HT-29 (cell line): ENCODE results near the gene GLS. TPM values are rescaled to one million over a fixed set of nuclear protein-coding genes. Genes with fewer than 3 reads are reported as not detected.

Experiments
- DNase-seq: peaks from one replicate; pipeline ENCODE4 v3.0.0-alpha.2; 2015; ENCODE audit warnings: low spot score
- total RNA-seq: library from RNA; depleted of rRNA; stranded (reverse); fragments of >200 nt; shearing (Covaris generic); gene quantifications from 2 replicates; pipeline ENCODE4 v1.2.3, GENCODE V29; 2014

The GLS gene
- total RNA-seq, 1 experiment from 2014 or later, result 25.2 TPM

GRCh38 chr2:190970160-190970559, 89.5 kb downstream of the GLS start:
- DNase-seq, result no peak

GRCh38 chr2:190970873-190971506, 90.4 kb downstream of the GLS start:
- no peak for DNase-seq

GRCh38 chr2:190972213-190972612, 91.6 kb downstream of the GLS start:
- no peak for DNase-seq

- DNase-seq, result no peak
Measured at GRCh38 chr2:190972846-190973245, 92.2 kb downstream of the GLS start.

GRCh38 chr2:190973262-190973661, 92.6 kb downstream of the GLS start:
- no peak for DNase-seq

DNA sequence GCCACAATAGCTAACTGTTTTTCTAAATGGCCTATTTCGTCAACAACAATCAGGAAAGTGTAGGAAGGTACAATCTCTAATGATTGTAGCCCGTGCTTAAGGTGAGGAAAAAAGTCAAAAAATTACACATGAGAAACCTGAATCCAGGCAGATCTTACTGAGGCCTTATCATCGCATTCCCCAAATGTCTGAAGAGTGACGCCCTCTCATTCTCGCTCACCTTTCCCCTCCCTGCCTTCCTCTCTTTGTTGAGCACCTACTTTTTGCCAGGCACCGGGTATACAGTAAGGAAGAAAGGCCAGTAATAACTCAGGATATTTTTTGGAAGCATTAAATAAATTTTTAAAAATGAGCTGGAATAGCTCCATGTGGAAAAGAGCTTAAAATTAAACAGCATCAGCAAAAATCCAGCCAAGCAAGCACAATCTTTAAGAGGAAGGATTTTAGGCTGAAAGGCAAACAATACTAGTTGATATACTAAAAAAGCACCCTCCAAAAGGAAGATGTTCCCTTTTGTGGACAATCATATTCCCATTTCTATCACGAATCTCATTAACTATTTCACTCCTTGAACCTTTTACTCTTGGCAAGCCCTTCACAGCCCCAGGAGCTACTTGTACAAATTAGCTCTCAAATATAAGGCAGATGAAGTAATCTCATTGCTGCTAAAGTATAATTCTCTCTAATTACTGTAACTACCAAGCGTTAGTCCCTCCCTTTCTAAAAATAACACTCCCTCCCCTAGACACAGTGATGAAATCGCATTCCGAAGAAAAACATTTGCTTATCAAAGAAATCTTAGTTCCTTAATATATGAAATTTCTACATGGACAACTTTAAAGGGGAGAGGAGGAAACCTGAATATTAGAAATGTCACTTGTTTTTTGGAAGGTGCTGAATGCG, 93.4 kb downstream of the GLS start:
- DNase-seq, result no peak

GRCh38 chr2:190974629-190975361, 94.2 kb downstream of the GLS start:
- no peak for DNase-seq

DNA sequence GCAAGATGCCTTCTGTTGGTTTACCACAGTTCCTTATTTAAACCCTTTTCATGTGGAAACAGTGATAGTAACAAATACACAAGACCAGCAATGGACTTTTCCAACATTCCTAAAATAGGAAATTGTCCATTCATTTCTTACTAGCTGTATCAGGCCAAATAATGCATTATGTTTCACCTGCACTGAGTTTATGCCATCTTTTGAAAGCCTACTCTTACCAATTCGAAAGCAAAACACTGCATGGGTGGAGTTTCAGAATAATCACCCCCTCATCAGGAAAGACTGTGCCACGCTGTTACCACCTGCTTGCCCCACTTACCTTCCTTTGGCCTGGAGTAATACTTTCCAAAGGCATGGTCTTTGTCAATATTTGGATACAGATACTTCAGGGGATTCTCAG, 95.9 kb downstream of the GLS start:
- DNase-seq, result no peak

DNA sequence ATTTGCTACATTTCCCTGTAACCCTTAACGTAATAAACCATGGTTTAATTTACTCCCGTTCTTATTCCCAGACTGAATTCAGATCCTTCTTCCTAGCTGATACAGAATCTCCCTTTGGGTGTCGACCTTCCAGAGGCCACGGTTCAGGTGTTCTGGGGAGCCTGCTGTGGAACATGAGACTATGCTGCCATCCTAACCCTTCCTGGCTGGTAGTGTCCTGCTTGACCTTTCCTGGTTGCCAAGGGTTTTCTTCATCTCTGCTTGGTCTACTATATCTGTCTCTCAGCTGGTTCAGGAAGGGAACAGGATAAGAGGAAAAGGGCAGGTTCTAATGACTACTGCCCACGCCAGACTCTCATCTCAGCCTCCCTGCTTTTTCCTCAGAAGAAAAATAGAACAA, 96.9 kb downstream of the GLS start:
- no peak for DNase-seq

GRCh38 chr2:190978389-190979053, 97.9 kb downstream of the GLS start:
- DNase-seq, result no peak

GRCh38 chr2:190979906-190980629, 99.4 kb downstream of the GLS start:
- DNase-seq, result no peak

- DNase-seq, result no peak
Measured at GRCh38 chr2:190980630-190981209, 100.1 kb downstream of the GLS start.

- DNase-seq, result no peak
Measured at GRCh38 chr2:190981333-190981732, 100.7 kb downstream of the GLS start.

- no peak for DNase-seq
Measured at GRCh38 chr2:190981733-190982132, 101.1 kb downstream of the GLS start.

DNA sequence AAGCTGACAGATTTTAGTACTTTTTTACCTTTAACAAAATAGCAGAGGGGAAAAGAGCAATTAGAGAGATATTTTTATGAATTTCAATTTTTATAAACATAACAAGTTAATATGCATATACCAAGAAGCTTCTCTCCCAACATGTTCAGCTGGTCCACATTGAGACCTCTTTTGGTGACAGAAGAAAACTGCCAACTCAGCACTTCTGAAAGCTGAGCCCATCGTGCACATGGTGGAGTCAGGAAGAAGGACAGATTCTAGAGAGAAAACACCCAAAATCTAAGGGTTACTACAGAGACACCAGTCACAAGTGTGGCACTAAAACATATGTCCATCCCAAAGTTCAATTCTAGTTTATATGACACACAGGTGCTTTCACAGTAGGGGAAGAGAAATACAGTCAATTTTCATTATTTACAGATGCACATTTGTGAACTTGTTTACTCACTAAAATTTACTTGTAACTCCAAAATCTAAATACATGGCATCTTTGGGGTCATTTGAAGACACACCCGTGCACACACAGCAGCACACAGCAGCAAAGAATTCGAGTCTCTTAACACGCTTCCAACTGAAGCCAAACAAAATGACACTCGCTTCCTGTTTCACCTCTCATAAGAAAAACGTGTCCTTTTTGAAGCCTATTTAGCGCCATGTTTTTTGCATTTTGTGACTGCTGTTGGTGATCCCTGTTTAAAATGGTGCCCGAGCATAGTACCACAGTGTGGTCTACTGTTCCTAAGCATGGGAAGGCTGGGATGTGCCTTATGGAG, 101.8 kb downstream of the GLS start:
- DNase-seq, result no peak

DNA sequence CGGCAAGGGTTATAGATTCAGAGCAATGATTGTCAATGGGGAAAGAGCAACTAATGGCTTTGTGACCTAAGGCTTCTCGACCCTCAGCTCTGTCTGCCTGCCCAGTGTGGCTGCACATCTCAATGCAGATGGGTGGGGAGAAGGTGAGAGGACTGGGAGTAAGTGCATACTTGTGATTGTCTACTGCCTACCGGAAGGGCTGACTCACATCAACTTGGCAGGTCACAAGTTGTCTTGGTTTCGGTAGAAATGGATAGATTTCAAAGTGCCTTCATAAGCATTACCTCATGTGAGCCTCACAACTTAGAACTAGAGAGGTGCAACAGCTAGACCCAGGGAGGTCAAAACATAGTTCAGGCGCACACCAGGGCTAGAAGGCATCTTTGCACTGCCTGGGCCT, 104.0 kb downstream of the GLS start:
- no peak for DNase-seq

- no peak for DNase-seq
Measured at GRCh38 chr2:190986221-190986953, 105.8 kb downstream of the GLS start.

DNA sequence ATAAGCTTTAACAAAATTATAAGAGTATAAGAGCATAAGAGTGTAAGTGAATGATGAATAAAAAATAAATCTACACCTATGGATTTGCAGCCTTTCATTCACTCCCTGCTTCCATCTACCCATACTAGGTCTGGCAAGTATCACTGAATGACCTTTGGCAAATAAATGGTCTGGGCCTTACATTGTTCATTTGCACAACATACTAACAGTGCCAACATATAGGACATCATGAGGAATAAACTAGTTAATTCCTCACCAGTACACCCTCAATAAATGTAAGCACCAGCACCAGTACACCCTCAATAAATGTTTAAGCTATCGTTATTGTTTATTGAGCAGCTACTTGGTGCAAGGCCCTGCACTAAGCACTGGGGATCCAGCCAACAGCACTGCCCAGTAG, 106.5 kb downstream of the GLS start:
- no peak for DNase-seq

- no peak for DNase-seq
Measured at GRCh38 chr2:190987938-190988337, 107.3 kb downstream of the GLS start.
